Measurements from ENCODE around the gene WIPF1. TPM values are rescaled to one million over a fixed set of nuclear protein-coding genes. Genes with fewer than 3 reads are reported as not detected.

The WIPF1 gene
- total RNA-seq, 1 experiment from 2014 or later, result 6.0 TPM

- no TSS peak for BruUV-seq (replicated peaks)
- DNase-seq (ENCODE audit: unreplicated experiment), result peak; percentile 94
- intact Hi-C loops (cut with micrococcal nuclease), result no loop called here
- ChIA-PET POLR2A (interaction anchor here (0.7 to 1.2 kb wide), 3 partner anchors 10 to 129 kb away, joined by 3 to 4 read pairs (median 3); partner anchors contain the start of gene GPR155), CTCF (interaction anchor here (0.5 to 0.7 kb wide), 2 partner anchors 85 to 143 kb away, joined by 3 read pairs; no protein-coding TSS in a partner anchor)
- TF ChIP-seq CTCF (IDR thresholded peaks at IDR 0.05; ENCODE audit: unreplicated experiment), result no peak
- Mint-ChIP-seq H3K4me1 (ENCODE audit: insufficient read depth, unreplicated experiment) (peaks cover 34% of the 10 kb centered on the region), H3K36me3 (ENCODE audit: insufficient read depth, unreplicated experiment) (peaks cover 6% of the 10 kb centered on the region), H3K27ac (ENCODE audit: low read depth, unreplicated experiment) (peak overlapping the region; percentile 90), H3K9me3 (ENCODE audit: unreplicated experiment) (no peaks in the 10 kb centered on the region), H3K27me3 (ENCODE audit: insufficient read depth, unreplicated experiment) (no peaks in the 10 kb centered on the region), H3K4me3 (ENCODE audit: unreplicated experiment) (no peak overlapping the region)
These were observed 18.4 kb upstream of the WIPF1 start for GRCh38 chr2:174615871-174616436.

GRCh38 chr2:174614261-174614660, 16.7 kb upstream of the WIPF1 start:
- H3K4me1 Mint-ChIP-seq (ENCODE audit: insufficient read depth, unreplicated experiment), result peaks cover 34% of the 10 kb centered on the region
- CTCF ChIA-PET, result interaction anchor here (1.4 to 1.5 kb wide), 2 partner anchors 83 to 152 kb away, joined by 3 to 7 read pairs; no protein-coding TSS in a partner anchor

GRCh38 chr2:174613531-174613930, 15.9 kb upstream of the WIPF1 start:
- POLR2A ChIA-PET, result interaction anchor here (2.6 kb wide), 1 partner anchor 16 kb away, joined by 10 read pairs; the partner anchor contains the start of gene WIPF1
- H3K9me3 Mint-ChIP-seq (ENCODE audit: unreplicated experiment), result no peaks in the 10 kb centered on the region
- peak overlapping the region; percentile 90 for H3K27ac Mint-ChIP-seq (ENCODE audit: low read depth, unreplicated experiment)
- no TSS peak for BruUV-seq (replicated peaks)
- H3K4me3 Mint-ChIP-seq (ENCODE audit: unreplicated experiment), result no peak overlapping the region
- H3K36me3 Mint-ChIP-seq (ENCODE audit: insufficient read depth, unreplicated experiment), result peaks cover 1% of the 10 kb centered on the region
- H3K27me3 Mint-ChIP-seq (ENCODE audit: insufficient read depth, unreplicated experiment), result no peaks in the 10 kb centered on the region
- TF ChIP-seq CTCF (IDR thresholded peaks at IDR 0.05; ENCODE audit: unreplicated experiment), result no peak
- H3K4me1 Mint-ChIP-seq (ENCODE audit: insufficient read depth, unreplicated experiment), result peaks cover 34% of the 10 kb centered on the region
- no peak for DNase-seq (ENCODE audit: unreplicated experiment)
- intact Hi-C loops (cut with micrococcal nuclease), result no loop called here
- CTCF ChIA-PET, result interaction anchor here (0.6 to 1.5 kb wide), 4 partner anchors 14 to 86 kb away, joined by 3 to 7 read pairs (median 5); no protein-coding TSS in a partner anchor

More at GRCh38 chr2:174614261-174614660, 16.7 kb upstream of the WIPF1 start:
- POLR2A ChIA-PET, result interaction anchor here (0.6 to 2.6 kb wide), 2 partner anchors 17 to 1780 kb away, joined by 3 to 10 read pairs; partner anchors contain the start of gene WIPF1
- DNase-seq (ENCODE audit: unreplicated experiment), result peak; percentile 80
- BruUV-seq (replicated peaks), result no TSS peak
- H3K9me3 Mint-ChIP-seq (ENCODE audit: unreplicated experiment), result no peaks in the 10 kb centered on the region
- intact Hi-C loops (cut with micrococcal nuclease), result no loop called here
- peak overlapping the region; percentile 43 for H3K4me3 Mint-ChIP-seq (ENCODE audit: unreplicated experiment)
- no peak for TF ChIP-seq CTCF (IDR thresholded peaks at IDR 0.05; ENCODE audit: unreplicated experiment)
- H3K27ac Mint-ChIP-seq (ENCODE audit: low read depth, unreplicated experiment), result peak overlapping the region; percentile 90
- no peaks in the 10 kb centered on the region for H3K27me3 Mint-ChIP-seq (ENCODE audit: insufficient read depth, unreplicated experiment)
- peaks cover 6% of the 10 kb centered on the region for H3K36me3 Mint-ChIP-seq (ENCODE audit: insufficient read depth, unreplicated experiment)

- H3K27ac Mint-ChIP-seq (ENCODE audit: low read depth, unreplicated experiment), result peak overlapping the region; percentile 90
- H3K27me3 Mint-ChIP-seq (ENCODE audit: insufficient read depth, unreplicated experiment), result no peaks in the 10 kb centered on the region
- no TSS peak for BruUV-seq (replicated peaks)
- no peak for TF ChIP-seq CTCF (IDR thresholded peaks at IDR 0.05; ENCODE audit: unreplicated experiment)
- no peak overlapping the region for H3K4me3 Mint-ChIP-seq (ENCODE audit: unreplicated experiment)
- CTCF ChIA-PET, result interaction anchor here (0.6 to 1.5 kb wide), 4 partner anchors 13 to 86 kb away, joined by 3 to 7 read pairs (median 5); no protein-coding TSS in a partner anchor
- POLR2A ChIA-PET, result interaction anchor here (2.6 kb wide), 1 partner anchor 16 kb away, joined by 10 read pairs; the partner anchor contains the start of gene WIPF1
- no peaks in the 10 kb centered on the region for H3K9me3 Mint-ChIP-seq (ENCODE audit: unreplicated experiment)
- intact Hi-C loops (cut with micrococcal nuclease), result no loop called here
- no peaks in the 10 kb centered on the region for H3K36me3 Mint-ChIP-seq (ENCODE audit: insufficient read depth, unreplicated experiment)
- no peak for DNase-seq (ENCODE audit: unreplicated experiment)
- H3K4me1 Mint-ChIP-seq (ENCODE audit: insufficient read depth, unreplicated experiment), result peaks cover 30% of the 10 kb centered on the region
These were observed 15.4 kb upstream of the WIPF1 start for GRCh38 chr2:174612970-174613369.
